Effector CD4-positive, alpha-beta T cell (primary cell): ENCODE measurements around the gene TP53BP2.
"Not testable (repeated sequence)": the region's sequence is repeated elsewhere in the genome, so short reads cannot be mapped to it uniquely, and the experiment has no call there.

Experiments used
- DNase-seq: peaks from one replicate; pipeline ENCODE4 v3.0.0-alpha.2; 2020

Gene TP53BP2

GRCh38 chr1:223738465-223739365, 107.0 kb downstream of the TP53BP2 start:
- no peak for DNase-seq

- no peak for DNase-seq
Measured at GRCh38 chr1:223737342-223737741, 108.4 kb downstream of the TP53BP2 start.

- DNase-seq = not testable (repeated sequence)
Measured at GRCh38 chr1:223736638-223737037, 109.1 kb downstream of the TP53BP2 start.

GRCh38 chr1:223733898-223734852, 111.6 kb downstream of the TP53BP2 start:
- no peak for DNase-seq

GRCh38 chr1:223732993-223733798, 112.6 kb downstream of the TP53BP2 start:
- DNase-seq = no peak

- no peak for DNase-seq
Measured at GRCh38 chr1:223731133-223731770, 114.5 kb downstream of the TP53BP2 start.

GRCh38 chr1:223730479-223731132, 115.1 kb downstream of the TP53BP2 start:
- no peak for DNase-seq

GRCh38 chr1:223729906-223730305, 115.8 kb downstream of the TP53BP2 start:
- DNase-seq = no peak
